ENCODE data around the gene DISC1. TPM values are rescaled to one million over a fixed set of nuclear protein-coding genes. Genes with fewer than 3 reads are reported as not detected.

Gene DISC1
- total RNA-seq, 4 donors from 2014 or later = 3.3 to 11.4 (median 4.2) TPM

- no peaks in the 10 kb centered on the region for H3K9me3 ChIP-seq
- H3K4me1 ChIP-seq = peaks cover 0 to 18% (median 0%) of the 10 kb centered on the region in 3 donors
- no peak overlapping the region for H3K4me3 ChIP-seq
- H3K27ac ChIP-seq = no peak overlapping the region
- 81 to 92% methylated on average over 1 of the region's 1 CpG for WGBS, 2 donors
- DNase-seq = no peak
- H3K36me3 ChIP-seq = no peaks in the 10 kb centered on the region
- no peak for TF ChIP-seq POLR2A (IDR thresholded peaks at IDR 0.05)
- no peak for TF ChIP-seq CTCF (IDR thresholded peaks at IDR 0.05)
- intact Hi-C loops (cut with DNase I) = no loop called here
- H3K27me3 ChIP-seq = no peaks in the 10 kb centered on the region
These were observed 431.3 kb downstream of the DISC1 start for GRCh38 chr1:232057896-232058274.

GRCh38 chr1:232059726-232060374 is 433.3 kb downstream of the DISC1 start:
- Histone ChIP-seq H3K4me3 (no peak overlapping the region), H3K36me3 (no peaks in the 10 kb centered on the region), H3K4me1 (peaks cover 0 to 26% (median 0%) of the 10 kb centered on the region in 3 donors), H3K27ac (no peak overlapping the region), H3K9me3 (no peaks in the 10 kb centered on the region), H3K27me3 (no peaks in the 10 kb centered on the region)
- no peak for DNase-seq
- TF ChIP-seq POLR2A (IDR thresholded peaks at IDR 0.05) = no peak
- TF ChIP-seq CTCF (IDR thresholded peaks at IDR 0.05) = no peak
- intact Hi-C loops (cut with DNase I) = no loop called here
- 49 to 70% methylated on average over 8 of the region's 8 CpGs for WGBS, 2 donors

GRCh38 chr1:232062967-232063366 is 436.4 kb downstream of the DISC1 start:
- DNase-seq = no peak
- H3K36me3 ChIP-seq = no peaks in the 10 kb centered on the region
- H3K4me1 ChIP-seq = peaks cover 0 to 26% (median 0%) of the 10 kb centered on the region in 3 donors
- 42 to 72% methylated on average over 3 of the region's 3 CpGs for WGBS, 2 donors
- intact Hi-C loops (cut with DNase I) = no loop called here
- no peak overlapping the region for H3K27ac ChIP-seq
- H3K27me3 ChIP-seq = no peaks in the 10 kb centered on the region
- TF ChIP-seq CTCF (IDR thresholded peaks at IDR 0.05) (no peak), POLR2A (IDR thresholded peaks at IDR 0.05) (no peak)
- no peak overlapping the region for H3K4me3 ChIP-seq
- no peaks in the 10 kb centered on the region for H3K9me3 ChIP-seq

GRCh38 chr1:232066521-232066920 is 439.9 kb downstream of the DISC1 start:
- TF ChIP-seq CTCF (IDR thresholded peaks at IDR 0.05) = no peak
- no peak for TF ChIP-seq POLR2A (IDR thresholded peaks at IDR 0.05)
- WGBS, 2 donors = 79 to 94% methylated on average over 3 of the region's 3 CpGs

GRCh38 chr1:232074265-232074664 is 447.7 kb downstream of the DISC1 start:
- DNase-seq = no peak
- intact Hi-C loops (cut with DNase I) = no loop called here
- 63 to 74% methylated on average over 1 of the region's 1 CpG for WGBS, 2 donors
- TF ChIP-seq POLR2A (IDR thresholded peaks at IDR 0.05) (no peak), CTCF (IDR thresholded peaks at IDR 0.05) (no peak)
- no peaks in the 10 kb centered on the region for H3K9me3 ChIP-seq
- no peak overlapping the region for H3K4me3 ChIP-seq
- H3K27me3 ChIP-seq = no peaks in the 10 kb centered on the region
- no peak overlapping the region for H3K27ac ChIP-seq
- H3K36me3 ChIP-seq = no peaks in the 10 kb centered on the region
- no peaks in the 10 kb centered on the region for H3K4me1 ChIP-seq

More at GRCh38 chr1:232066521-232066920, 439.9 kb downstream of the DISC1 start:
- Histone ChIP-seq H3K27ac (no peak overlapping the region), H3K36me3 (no peaks in the 10 kb centered on the region), H3K4me3 (no peak overlapping the region), H3K9me3 (no peaks in the 10 kb centered on the region), H3K4me1 (peaks cover 0 to 8% (median 0%) of the 10 kb centered on the region in 3 donors), H3K27me3 (no peaks in the 10 kb centered on the region)
- intact Hi-C loops (cut with DNase I) = no loop called here
- DNase-seq = no peak
